Measurements from ENCODE around the gene AKAP6.

The AKAP6 gene

GRCh38 chr14:32726516-32726915 is 397.4 kb downstream of the AKAP6 start:
- TF ChIP-seq CTCF (IDR thresholded peaks at IDR 0.05; ENCODE audit: low read depth, low read length) = no peak
- no peak overlapping the region for H3K4me3 ChIP-seq (ENCODE audit: low read depth, low read length)

- no peak for TF ChIP-seq CTCF (IDR thresholded peaks at IDR 0.05; ENCODE audit: low read depth, low read length)
- H3K4me3 ChIP-seq (ENCODE audit: low read depth, low read length) = no peak overlapping the region
Observed at GRCh38 chr14:32727832-32728231, 398.7 kb downstream of the AKAP6 start.

- no peak for TF ChIP-seq CTCF (IDR thresholded peaks at IDR 0.05; ENCODE audit: low read depth, low read length)
- no peak overlapping the region for H3K4me3 ChIP-seq (ENCODE audit: low read depth, low read length)
Observed at GRCh38 chr14:32728526-32728925, 399.4 kb downstream of the AKAP6 start.

- TF ChIP-seq CTCF (IDR thresholded peaks at IDR 0.05; ENCODE audit: low read depth, low read length) = no peak
Observed at GRCh38 chr14:32728976-32729375, 399.9 kb downstream of the AKAP6 start.

GRCh38 chr14:32731249-32731648 is 402.2 kb downstream of the AKAP6 start:
- TF ChIP-seq CTCF (IDR thresholded peaks at IDR 0.05; ENCODE audit: low read depth, low read length) = no peak
- no peak overlapping the region for H3K4me3 ChIP-seq (ENCODE audit: low read depth, low read length)

More at GRCh38 chr14:32728976-32729375, 399.9 kb downstream of the AKAP6 start:
- H3K4me3 ChIP-seq (ENCODE audit: low read depth, low read length) = no peak overlapping the region

GRCh38 chr14:32733015-32733414 is 403.9 kb downstream of the AKAP6 start:
- no peak overlapping the region for H3K4me3 ChIP-seq (ENCODE audit: low read depth, low read length)
- TF ChIP-seq CTCF (IDR thresholded peaks at IDR 0.05; ENCODE audit: low read depth, low read length) = no peak

GRCh38 chr14:32734261-32734660 is 405.2 kb downstream of the AKAP6 start:
- TF ChIP-seq CTCF (IDR thresholded peaks at IDR 0.05; ENCODE audit: low read depth, low read length) = no peak
- H3K4me3 ChIP-seq (ENCODE audit: low read depth, low read length) = no peak overlapping the region
